GM18867 (cell line): ENCODE results near the gene SEPTIN2.
"Not testable (repeated sequence)": the region's sequence is repeated elsewhere in the genome, so short reads cannot be mapped to it uniquely, and the experiment has no call there.

Experiments used
- ATAC-seq: cut with Tn5 transposase; IDR thresholded peaks from one replicate; pipeline ENCODE4 v1.9.1; 2021; ENCODE audit warnings: mild to moderate bottlenecking, moderate library complexity; ENCODE audit not compliant: unreplicated experiment

SEPTIN2 gene

DNA sequence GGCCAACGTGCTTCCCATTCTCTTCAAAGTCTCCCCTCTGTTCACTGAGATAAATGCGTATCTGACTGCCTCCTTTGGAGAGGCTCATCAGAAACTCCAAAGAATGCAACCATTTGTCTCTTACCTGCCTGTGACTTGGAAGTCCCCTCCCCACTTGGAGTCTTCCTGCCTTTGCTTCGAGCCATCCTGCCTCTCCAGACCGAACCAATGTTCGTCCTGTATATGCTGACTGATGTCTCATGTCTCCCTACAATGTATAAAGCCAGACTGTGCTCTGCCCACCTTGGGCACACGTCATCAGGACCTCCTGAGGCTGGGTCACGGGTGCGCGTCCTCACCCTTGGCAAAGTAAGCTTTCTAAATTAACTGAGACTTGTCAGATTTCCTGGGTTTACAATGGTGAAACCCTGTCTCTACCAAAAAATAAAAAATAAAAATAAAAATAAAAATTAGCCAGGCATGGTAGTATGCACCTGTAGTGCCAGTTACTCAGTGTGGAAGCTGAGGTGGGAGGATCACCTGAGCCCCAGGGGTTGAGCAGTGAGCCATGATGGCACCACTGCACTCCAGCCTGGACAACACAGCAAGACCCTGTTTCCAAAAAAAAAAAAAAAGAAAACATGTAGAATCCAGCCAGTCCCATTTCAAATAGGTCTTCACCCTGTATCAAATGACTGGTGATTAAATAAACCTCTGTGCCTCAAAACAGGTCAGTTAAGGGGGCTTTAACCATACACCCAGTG lies 29.2 kb upstream of the SEPTIN2 start:
- no peak for ATAC-seq

DNA sequence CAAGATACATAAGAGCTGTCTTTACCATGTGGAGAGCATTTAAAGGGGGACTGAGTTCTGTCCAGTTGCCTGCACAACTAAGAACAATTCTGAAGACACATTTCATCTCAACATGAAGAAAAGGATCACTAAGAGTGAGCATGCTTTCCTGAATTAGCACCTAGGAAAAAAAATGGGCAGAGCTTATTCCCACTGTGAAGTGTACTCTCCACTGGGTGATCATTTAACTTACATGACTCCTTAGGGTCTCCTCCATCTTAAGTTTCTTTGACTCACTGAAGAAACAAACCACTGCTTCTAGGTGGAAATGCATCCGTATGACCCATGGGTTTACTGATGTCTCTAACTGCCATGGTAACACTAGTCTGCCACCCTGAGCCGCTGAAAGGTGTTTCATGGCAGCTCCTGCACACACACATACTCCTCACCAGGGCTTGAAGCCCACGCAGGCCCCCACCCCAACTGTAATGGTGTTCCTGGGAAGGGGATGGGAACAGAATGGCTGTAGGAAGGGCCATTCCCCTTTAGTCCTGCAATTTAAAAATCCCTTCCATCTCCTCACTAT lies 27.3 kb upstream of the SEPTIN2 start:
- ATAC-seq, result no peak

DNA sequence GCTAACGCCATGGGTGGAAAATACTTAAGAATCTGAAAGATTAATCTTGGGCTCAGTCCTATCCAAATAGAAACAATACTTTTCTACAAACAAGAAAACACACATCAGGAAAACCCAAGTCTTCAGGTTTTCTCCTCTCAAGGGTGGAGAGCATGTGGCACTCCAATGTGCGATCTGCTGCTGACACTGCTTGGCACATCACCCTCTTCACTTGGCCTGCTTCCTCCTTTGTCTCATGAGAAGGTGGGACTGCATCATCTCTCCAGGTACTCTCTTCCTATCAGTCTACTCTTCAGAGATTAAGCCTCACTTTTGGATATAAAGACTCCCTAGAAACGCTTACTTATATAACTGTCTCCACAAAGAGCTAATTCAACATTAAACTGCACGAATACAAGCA lies 26.7 kb upstream of the SEPTIN2 start:
- ATAC-seq, result no peak

DNA sequence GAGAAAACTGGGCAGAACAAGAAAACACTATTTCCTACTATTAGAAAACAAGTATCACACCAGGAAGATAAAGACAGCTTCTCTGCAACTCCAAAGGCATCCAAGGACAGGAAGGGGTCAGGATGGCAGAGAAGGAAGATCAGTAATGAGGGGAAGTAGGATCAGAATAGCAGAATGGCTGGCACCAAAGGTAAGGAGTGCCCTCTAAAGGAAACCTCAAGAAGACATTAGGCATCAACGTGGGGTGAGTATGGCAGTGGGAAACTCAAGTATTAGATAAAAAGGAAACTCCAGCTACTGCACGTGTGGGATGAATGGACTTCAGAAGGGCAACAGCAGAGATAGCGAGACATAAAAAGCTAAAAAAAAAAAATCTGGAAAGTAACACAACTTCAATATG lies 26.1 kb upstream of the SEPTIN2 start:
- no peak for ATAC-seq

DNA sequence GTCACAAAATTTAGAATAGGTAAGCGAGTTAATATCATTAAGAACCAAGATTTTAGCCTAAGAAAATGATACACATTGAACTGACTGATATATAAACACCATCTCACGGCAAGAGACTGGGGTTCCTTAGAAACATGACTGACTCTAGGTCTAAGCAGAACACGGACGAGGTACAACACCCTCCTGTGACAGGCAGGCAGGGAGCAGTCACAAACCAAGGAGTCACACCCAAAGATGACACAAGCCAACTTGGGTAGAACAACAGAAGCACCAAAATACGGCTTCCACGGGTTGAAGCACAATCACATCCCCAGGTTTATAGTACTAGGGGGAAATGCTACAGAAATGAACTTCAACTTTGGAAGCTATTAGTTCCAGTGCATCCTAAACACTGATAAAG lies 24.6 kb upstream of the SEPTIN2 start:
- no peak for ATAC-seq

DNA sequence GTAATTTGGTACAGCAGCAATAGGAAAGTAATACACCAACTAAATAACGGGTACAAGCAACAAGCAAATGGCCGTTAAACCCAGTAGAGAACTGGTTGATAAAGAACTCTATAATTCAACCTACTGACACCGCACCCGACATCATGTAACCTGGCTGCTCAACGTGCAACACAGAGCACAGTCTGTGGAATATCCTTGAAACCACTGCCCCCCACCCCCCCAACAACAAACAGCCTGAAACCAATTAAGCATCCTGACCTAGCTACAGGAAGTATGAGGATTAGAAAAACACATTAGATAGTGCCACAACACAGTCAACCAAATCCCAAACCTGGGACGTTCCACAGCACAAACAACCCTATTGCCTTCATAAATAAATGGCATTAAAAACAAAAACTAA lies 23.7 kb upstream of the SEPTIN2 start:
- no peak for ATAC-seq

DNA sequence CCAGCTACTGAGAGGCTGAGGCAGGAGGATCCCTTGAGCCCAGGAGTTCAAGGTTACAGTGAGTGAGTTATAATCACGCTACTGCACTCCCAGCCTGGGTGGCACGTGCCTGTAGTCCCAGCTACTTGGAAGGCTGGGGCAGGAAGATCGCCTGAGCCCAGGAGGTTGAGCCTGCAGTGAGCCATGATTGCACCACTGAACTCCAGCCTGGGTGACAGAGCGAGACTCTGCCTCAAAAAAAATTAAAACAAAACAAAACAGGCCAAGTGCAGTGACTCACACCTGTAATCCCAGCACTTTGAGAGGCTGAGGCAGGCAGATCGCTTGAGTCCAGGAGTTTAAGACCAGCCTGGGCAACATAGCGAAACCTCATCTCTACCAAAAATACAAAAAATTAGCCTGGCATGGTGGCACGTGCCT lies 22.3 kb upstream of the SEPTIN2 start:
- not testable (repeated sequence) for ATAC-seq

DNA sequence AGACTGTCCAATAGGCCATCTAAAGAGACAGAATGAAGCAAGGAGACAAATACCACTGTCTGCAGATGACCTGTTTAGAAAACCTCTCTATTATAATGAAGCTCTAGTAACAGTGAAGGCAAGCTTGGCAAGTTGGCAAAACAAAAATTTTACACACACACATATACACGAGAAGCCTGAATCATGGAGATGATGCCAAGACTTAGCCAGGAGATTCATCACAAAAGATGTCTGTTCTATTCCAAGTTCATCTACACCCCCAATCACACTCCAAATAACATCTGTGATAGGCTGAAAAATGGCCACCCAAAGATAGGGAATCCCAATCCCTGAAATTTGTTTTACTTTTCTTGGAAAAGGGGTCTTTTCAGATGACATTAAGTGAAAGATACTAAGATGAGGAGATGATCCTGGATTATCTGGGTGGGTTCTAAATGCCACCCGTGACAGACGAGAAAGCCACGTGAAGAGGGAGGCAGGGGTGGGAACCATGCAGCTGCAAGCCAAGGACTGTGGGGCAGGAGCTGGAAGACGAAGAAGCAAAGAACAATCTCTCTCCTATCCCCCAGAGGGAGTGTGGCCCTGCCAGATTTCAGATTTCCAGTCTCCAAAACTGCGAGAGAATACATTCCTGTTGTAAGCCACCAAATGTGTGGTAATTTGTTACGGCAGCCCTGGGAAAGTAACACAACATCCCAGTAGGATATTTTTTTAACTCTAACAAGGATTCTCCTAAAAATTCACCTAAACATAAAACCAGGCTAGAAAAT lies 20.2 kb upstream of the SEPTIN2 start:
- ATAC-seq, result no peak

DNA sequence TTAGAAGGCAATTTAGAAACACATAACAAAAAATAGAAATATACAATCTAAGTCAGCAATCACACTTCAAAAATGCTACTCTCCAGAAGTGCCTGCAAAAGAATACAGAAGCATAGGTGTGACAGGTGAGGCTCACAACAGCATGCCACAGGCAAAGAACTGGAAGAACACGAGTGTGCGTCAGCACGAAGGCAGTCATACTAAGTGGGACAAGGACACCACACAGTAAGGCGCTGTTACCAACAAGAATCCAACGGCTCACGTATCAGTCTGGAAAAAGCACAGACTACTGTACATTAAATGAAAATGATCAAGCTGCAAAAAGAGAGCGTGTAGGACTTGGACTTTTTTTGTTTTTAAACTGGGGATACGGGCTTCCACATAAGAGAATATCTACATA lies 19.0 kb upstream of the SEPTIN2 start:
- no peak for ATAC-seq

DNA sequence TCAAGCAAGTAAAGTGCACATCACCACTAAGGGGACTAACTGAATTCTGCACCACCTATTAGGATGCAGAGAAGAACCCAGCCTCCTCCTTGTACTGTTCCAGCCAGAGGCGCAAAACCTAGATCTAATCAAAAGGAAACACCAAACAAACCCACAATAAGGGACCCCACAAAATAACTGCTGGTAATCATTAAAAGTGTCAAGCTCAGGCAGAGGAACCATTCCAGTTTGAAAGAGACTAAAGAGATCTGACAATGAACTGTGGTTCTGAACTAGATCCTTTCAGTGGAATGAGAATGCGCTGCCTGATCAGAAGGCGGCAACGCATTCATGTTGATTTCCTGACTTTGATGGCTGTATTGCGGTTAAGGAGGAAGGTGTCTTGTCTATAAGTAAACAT lies 17.1 kb upstream of the SEPTIN2 start:
- ATAC-seq, result no peak

DNA sequence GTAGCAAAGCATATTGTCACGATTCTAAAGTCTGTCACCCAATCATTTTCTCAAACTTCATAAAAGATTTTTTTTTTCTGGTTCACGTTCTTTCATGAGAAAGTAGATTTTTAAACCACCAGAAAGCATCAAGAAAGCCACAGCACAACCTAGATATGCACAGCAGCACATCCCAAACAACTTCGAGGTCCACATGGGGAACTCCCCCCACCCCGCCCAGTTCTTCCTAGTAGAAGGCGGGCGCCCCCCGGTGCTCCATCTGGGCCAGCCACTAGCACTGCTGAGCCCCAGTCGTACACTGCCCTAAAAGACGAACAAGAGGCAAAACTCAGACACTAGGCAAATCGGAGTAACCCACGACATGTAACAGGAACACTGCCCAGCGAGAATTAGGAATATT lies 15.7 kb upstream of the SEPTIN2 start:
- no peak for ATAC-seq

DNA sequence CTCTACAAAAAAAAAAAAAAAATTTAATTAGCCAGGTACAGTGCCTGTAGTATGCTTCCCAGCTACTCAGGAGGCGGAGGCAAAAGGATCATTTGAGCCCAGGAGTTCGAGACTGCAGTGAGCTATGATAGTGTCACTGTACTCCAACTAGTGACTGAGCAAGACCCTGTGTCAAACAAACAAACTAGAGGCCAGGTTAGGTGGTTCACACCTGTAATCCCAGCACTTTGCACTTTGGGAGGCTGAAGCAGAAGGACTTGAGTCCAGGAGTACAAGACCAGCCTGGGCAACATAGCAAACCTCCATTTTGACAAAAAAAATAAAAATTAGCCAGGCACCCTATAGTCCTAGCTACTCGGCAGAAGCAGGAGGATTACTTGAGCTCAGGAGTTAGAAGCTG lies 13.6 kb upstream of the SEPTIN2 start:
- no peak for ATAC-seq

DNA sequence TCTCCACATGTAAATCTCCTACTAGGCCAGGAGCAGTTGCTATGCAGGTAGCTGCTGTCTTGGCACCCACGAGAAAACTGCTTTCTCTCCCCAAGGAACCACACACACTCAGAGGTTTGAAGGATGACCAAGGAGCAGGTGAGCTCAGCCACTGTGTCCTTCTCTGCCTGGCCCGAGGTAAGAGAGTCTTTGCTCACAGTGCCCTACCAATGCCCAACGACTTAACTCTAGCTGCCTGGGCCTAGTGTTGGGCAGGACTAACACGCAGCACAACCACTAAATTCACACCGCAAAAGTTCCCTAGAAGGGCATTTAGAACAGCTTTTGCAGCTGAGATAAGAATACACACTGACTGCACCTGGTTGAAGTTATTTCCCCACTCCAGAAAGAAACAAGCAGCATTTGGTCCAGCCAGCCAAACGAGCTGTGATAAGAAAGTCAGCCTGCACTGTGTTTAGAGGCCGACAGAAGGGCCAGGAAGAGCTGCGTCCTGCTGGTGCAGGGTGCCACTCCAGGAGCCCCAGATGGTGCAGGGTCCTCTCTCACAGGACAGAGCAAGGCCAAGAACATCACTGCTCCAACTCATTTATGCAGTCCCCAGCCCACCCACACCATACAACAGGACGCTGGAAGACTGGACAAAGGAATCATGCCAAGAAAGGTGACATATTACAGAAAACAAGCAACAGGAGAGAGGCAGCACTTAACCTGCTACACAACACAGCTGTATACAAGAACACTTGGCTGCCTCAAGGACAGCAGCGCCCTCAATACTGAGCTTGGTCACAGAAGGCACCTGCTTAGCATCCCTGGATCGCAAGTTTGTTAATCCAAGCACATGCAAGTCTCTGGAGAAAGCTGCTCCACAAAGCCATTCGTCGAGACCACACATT lies 12.7 kb upstream of the SEPTIN2 start:
- no peak for ATAC-seq

DNA sequence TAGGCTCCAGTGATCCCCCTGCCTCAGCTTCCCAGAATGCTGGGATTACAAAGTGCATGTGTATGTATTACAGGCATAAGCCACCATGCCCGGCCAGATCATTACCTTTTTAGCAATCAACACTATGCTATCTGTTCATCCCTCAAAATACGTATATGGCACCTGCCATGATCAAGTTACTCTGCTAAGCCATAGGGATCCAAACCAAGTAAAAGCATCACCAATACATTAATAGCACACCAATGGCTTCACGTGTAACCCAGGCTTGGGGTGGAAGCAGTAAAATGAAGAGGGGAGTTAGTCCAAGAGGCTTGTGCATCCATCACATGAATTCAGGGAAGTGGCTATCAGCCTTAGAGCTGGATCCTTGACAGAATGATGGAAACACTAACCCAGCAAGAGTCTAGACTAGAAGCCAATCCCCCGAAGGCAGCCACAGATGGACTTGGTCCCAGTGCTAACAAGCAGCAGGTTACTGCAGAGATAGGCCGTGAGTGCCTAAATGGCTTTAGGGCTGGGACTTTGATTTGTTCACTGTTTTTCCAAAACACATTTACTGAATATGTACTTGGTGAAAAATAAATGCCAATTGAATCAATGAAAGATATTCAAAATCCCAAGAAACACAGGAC lies 11.6 kb upstream of the SEPTIN2 start:
- no peak for ATAC-seq

DNA sequence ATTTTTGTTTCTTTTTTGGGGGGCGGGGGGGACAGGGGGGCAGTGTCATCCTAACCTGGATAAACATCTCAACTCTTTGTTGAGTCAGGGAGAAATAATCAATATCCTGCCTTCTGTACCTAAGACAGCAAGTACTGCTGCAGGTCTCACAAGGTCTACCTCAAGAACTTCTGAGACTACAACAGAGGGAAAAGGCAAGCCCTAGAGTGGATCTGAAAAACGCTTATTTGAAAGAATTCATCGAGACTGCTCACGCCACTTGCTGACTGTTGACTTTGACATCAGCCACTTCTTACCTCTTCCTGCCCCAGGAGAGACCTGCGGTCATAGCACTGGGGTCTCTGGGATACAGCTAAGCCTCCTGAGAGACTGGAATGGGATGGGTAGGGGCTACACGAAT lies 8.7 kb upstream of the SEPTIN2 start:
- ATAC-seq, result no peak

DNA sequence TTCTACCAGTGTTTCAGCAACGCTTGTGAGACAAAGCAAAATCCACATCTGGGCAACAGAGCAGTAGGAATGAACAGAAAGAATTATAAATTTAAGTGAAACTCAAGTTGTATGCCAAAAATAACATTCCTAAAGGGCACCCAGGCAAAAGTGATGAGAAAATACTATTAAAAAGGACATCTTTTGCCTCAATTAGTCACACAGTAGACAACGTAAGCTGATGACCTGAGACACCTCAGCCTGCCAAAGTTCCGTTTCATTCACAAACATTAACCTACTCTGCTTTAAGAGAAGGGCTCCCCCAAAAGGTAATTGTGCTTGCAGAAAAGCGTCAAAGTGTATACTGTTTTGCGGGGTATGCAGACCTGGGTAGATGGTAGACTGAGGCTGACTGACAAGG lies 7.5 kb upstream of the SEPTIN2 start:
- ATAC-seq, result no peak

DNA sequence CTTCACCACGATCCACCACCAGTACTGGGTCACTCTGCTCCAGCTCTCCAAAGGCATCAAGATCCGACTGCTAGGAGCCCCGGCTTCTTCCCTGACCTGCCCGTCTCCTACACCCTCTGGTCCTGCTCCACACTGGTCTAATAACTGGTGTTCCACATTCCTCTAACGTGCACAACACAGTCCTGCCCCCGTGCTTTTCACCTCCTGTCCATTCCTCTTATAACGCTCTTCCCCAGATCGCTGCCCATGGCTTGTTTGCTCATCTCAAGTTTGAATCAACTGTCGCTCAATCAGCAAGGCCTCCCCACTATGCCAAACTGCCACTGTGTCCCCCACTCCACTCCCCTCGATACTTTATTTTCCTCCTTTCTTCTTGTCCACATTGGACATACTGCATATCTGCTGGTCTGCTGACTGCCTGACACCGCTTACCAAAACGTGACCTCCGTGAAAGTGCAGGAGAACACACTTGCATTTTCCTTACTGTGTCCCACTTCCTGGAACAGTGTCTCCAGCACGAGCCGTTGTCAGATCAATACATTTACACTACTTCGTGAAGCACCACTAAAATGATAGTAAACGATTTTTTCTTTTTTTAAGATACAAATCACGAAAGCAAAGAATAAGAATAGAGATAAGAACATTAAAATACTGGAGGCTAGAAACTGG lies 6.8 kb upstream of the SEPTIN2 start:
- no peak for ATAC-seq

DNA sequence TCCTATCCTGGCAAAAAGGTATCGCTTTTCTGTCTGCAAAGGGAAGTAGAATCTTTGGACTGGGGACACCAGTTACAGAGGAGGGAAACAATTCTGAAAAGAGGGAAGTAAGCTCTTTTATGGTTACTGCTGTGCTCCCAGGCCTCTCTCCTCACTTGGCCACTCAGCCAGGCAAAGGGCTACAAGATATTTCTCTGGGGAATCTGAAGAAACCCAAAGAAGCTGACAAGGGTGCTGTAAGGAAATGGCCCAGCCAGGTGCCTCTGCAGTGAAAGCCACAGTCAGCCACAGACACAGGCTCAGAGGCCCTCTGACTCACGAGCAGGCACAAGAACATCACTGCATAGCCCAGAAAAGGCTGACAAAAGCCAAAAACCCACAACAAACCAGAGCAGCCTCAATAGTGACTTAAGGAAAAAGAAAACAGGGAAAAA lies 6.0 kb upstream of the SEPTIN2 start:
- ATAC-seq, result peak; percentile 43

DNA sequence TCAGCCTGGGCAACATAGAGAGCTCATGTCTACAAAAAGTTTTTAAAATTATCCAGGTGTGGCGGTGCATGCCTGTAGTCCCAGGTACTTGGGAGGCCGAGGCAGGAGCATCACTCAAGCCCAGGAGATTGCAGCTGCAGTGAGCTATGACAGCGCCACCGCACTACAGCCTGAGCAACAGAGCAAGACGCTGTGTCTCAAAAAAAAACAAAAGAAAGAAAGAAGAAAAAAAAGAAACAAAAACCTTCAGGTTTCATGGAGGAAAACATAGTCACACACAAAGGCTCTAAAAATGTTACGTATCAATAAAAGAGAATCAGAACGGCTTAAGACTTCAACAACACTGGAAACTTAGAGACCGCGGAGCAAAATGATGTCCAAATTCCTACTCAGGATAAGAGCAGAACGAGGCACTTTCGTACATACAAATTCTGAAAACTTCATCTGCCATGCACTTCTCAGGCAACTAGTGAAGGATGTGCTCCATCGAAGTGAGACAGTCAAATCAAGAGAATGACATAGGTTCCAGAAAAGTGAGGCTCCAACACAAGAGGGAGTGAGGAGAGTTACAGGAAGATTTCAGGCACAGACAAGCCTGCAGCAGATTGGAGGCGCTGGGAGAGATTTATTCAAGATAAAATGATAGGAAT lies 4.7 kb upstream of the SEPTIN2 start:
- ATAC-seq, result no peak

DNA sequence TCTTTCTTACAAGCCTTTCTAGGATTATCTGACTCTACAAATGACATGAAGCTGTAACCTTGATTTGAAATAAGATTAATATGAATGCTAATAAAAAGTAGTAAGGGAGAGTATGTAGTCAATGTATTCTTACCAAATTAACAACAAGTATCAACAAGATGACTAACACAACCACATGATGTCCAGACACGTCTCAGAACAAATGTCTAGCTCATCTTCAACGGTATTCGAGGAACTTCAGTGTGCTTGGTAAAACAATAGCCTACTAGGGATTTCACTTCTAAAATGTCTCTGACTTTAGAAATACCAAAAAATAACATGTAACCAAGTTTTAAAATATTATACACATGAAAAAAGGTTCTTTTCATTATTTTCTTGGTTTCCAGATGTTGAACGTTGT lies 3.6 kb upstream of the SEPTIN2 start:
- ATAC-seq, result no peak
